OCI-LY7 (cell line): ENCODE data around the gene PARVG.

Source experiments
- CTCF ChIP-seq: fragments of 200-600 bp; sonication (generic); conservative IDR thresholded peaks from 2 replicates; pipeline ENCODE4 v1.5.1; 2014; ENCODE audit warnings: mild to moderate bottlenecking, antibody characterized with exemption, low read length, moderate library complexity, mixed read lengths
- EZH2phosphoT487 ChIP-seq: fragments of 200-600 bp; sonication (generic); IDR thresholded peaks from 2 replicates; pipeline ENCODE4 v1.6.1; 2018; ENCODE audit warnings: low read depth, borderline replicate concordance, mild to moderate bottlenecking, mixed run types, antibody characterized with exemption, low read length, moderate library complexity, mixed read lengths

GRCh38 chr22:44248926-44249325 lies 68.2 kb downstream of the PARVG start:
- no peak for TF ChIP-seq CTCF
- no peak for TF ChIP-seq EZH2phosphoT487
